Loucy (cell line): ENCODE measurements around the gene ARHGAP22.

Source experiments
- CTCF ChIP-seq: fragments of 200-600 bp; sonication (generic); conservative IDR thresholded peaks from 2 replicates; pipeline ENCODE4 v1.5.1; 2014; ENCODE audit warnings: mild to moderate bottlenecking, antibody characterized with exemption, low read length
- EZH2phosphoT487 ChIP-seq: fragments of 200-600 bp; IDR thresholded peaks from 2 replicates; pipeline ENCODE4 v1.6.1; 2018; ENCODE audit warnings: antibody characterized with exemption, mild to moderate bottlenecking, moderate library complexity, borderline replicate concordance

DNA sequence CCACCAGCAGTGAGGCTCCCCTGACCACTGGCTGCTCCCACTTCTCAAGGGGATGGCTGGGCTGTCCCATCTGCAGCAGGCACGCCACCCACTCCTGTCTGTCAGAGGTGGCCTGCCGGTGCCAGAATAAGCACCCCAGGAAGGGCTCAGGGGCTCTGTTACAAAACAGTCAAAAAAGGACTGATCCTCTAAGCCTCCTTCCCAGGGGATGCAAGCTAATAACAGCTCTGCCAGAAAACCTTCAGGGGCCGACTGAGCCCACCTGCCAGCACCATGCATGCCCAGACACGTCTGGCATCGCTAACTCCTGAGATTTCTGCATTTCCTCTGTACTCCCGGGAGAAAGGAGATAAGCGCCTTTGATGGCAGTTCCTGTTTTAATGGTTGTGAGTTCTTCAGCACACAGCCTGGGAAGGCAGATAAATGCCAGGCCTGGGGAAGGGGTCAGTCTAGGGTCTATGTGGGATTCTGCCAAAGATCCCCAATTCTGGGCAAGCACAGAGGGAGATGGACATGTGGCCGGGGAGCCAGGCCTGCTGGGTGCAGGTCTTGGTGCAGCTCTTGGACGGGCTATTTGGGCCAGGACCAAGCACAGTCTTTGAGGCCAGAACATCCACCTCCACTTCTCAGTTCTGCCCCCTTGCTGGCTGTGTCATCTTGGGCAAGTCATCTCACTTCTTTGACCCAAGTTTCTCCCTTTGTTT, 128.4 kb downstream of the ARHGAP22 start:
- TF ChIP-seq CTCF, result no peak
- TF ChIP-seq EZH2phosphoT487, result no peak
